ENCODE data around the gene PPP2R2B. TPM values are rescaled to one million over a fixed set of nuclear protein-coding genes. Genes with fewer than 3 reads are reported as not detected.

Gene PPP2R2B
- total RNA-seq, 1 experiment from 2014 or later = 9.1 TPM

- Histone ChIP-seq H3K36me3 (no peaks in the 10 kb centered on the region), H3K27me3 (no peaks in the 10 kb centered on the region), H3K9me3 (no peaks in the 10 kb centered on the region), H3K4me3 (no peak overlapping the region)
- no peak for DNase-seq
Observed at GRCh38 chr5:146891511-146891910, 13.0 kb upstream of the PPP2R2B start.

GRCh38 chr5:146890731-146891440 is 12.3 kb upstream of the PPP2R2B start:
- no peak for DNase-seq
- H3K27me3 ChIP-seq = no peaks in the 10 kb centered on the region
- H3K4me3 ChIP-seq = no peak overlapping the region
- H3K9me3 ChIP-seq = no peaks in the 10 kb centered on the region
- H3K36me3 ChIP-seq = no peaks in the 10 kb centered on the region

- no peaks in the 10 kb centered on the region for H3K36me3 ChIP-seq
- H3K4me3 ChIP-seq = no peak overlapping the region
- no peaks in the 10 kb centered on the region for H3K9me3 ChIP-seq
- no peak for DNase-seq
- H3K27me3 ChIP-seq = no peaks in the 10 kb centered on the region
Observed at GRCh38 chr5:146890066-146890465, 11.5 kb upstream of the PPP2R2B start.

GRCh38 chr5:146889169-146889568 is 10.6 kb upstream of the PPP2R2B start:
- Histone ChIP-seq H3K27me3 (peaks cover 3% of the 10 kb centered on the region; the same call in 1 of the 2 replicates), H3K36me3 (no peaks in the 10 kb centered on the region), H3K9me3 (no peaks in the 10 kb centered on the region), H3K4me3 (no peak overlapping the region)
- no peak for DNase-seq

- Histone ChIP-seq H3K36me3 (no peaks in the 10 kb centered on the region), H3K9me3 (no peaks in the 10 kb centered on the region), H3K27me3 (peaks cover 3% of the 10 kb centered on the region; the same call in 1 of the 2 replicates), H3K4me3 (no peak overlapping the region)
- DNase-seq = no peak
Observed at GRCh38 chr5:146888351-146888978, 9.9 kb upstream of the PPP2R2B start.

- Histone ChIP-seq H3K4me3 (no peak overlapping the region), H3K9me3 (no peaks in the 10 kb centered on the region), H3K27me3 (peaks cover 15% of the 10 kb centered on the region), H3K36me3 (no peaks in the 10 kb centered on the region)
- DNase-seq = no peak
Observed at GRCh38 chr5:146884066-146884626, 5.6 kb upstream of the PPP2R2B start.

GRCh38 chr5:146883511-146883910 is 5.0 kb upstream of the PPP2R2B start:
- H3K36me3 ChIP-seq = no peaks in the 10 kb centered on the region
- no peak overlapping the region for H3K4me3 ChIP-seq
- DNase-seq = no peak
- H3K9me3 ChIP-seq = no peaks in the 10 kb centered on the region
- H3K27me3 ChIP-seq = peaks cover 19% of the 10 kb centered on the region

GRCh38 chr5:146880966-146881365 is 2.4 kb upstream of the PPP2R2B start:
- Histone ChIP-seq H3K36me3 (no peaks in the 10 kb centered on the region), H3K27me3 (peaks cover 20% of the 10 kb centered on the region), H3K4me3 (no peak overlapping the region), H3K9me3 (no peaks in the 10 kb centered on the region)
- no peak for DNase-seq

GRCh38 chr5:146877783-146878475 is 628 bp downstream of the PPP2R2B start:
- peak; percentile 43 for DNase-seq

GRCh38 chr5:146877178-146877681 is 1.3 kb downstream of the PPP2R2B start:
- no peaks in the 10 kb centered on the region for H3K36me3 ChIP-seq
- H3K9me3 ChIP-seq = no peaks in the 10 kb centered on the region
- H3K27me3 ChIP-seq = peaks cover 31% of the 10 kb centered on the region
- DNase-seq = no peak
- H3K4me3 ChIP-seq = peak overlapping the region; percentile 54

More at GRCh38 chr5:146877783-146878475, 628 bp downstream of the PPP2R2B start:
- Histone ChIP-seq H3K27me3 (peaks cover 28% of the 10 kb centered on the region), H3K36me3 (no peaks in the 10 kb centered on the region), H3K4me3 (peak overlapping the region; percentile 54), H3K9me3 (no peaks in the 10 kb centered on the region)

- Histone ChIP-seq H3K36me3 (no peaks in the 10 kb centered on the region), H3K9me3 (no peaks in the 10 kb centered on the region)
- DNase-seq = no peak
Observed at GRCh38 chr5:146873186-146873917, 5.2 kb downstream of the PPP2R2B start.

GRCh38 chr5:146872188-146872587 is 6.4 kb downstream of the PPP2R2B start:
- no peak overlapping the region for H3K4me3 ChIP-seq
- no peak for DNase-seq
- H3K27me3 ChIP-seq = peaks cover 15% of the 10 kb centered on the region
- no peaks in the 10 kb centered on the region for H3K9me3 ChIP-seq
- H3K36me3 ChIP-seq = no peaks in the 10 kb centered on the region

More at GRCh38 chr5:146873186-146873917, 5.2 kb downstream of the PPP2R2B start:
- no peak overlapping the region for H3K4me3 ChIP-seq
- peaks cover 15% of the 10 kb centered on the region for H3K27me3 ChIP-seq

GRCh38 chr5:146867996-146868708 is 10.4 kb downstream of the PPP2R2B start:
- 0 out of 2 replicates have a peak, but pooled peaks cover 3% of the 10 kb centered on the region for H3K27me3 ChIP-seq
- no peaks in the 10 kb centered on the region for H3K36me3 ChIP-seq
- no peak overlapping the region for H3K4me3 ChIP-seq
- DNase-seq = peak; percentile 94
- no peaks in the 10 kb centered on the region for H3K9me3 ChIP-seq

- H3K27me3 ChIP-seq = no peaks in the 10 kb centered on the region
- H3K9me3 ChIP-seq = no peaks in the 10 kb centered on the region
Observed at GRCh38 chr5:146866263-146866662, 12.3 kb downstream of the PPP2R2B start.

GRCh38 chr5:146862641-146863040 is 15.9 kb downstream of the PPP2R2B start:
- no peaks in the 10 kb centered on the region for H3K27me3 ChIP-seq
- no peak overlapping the region for H3K4me3 ChIP-seq
- no peaks in the 10 kb centered on the region for H3K36me3 ChIP-seq
- H3K9me3 ChIP-seq = no peaks in the 10 kb centered on the region
- DNase-seq = no peak

More at GRCh38 chr5:146866263-146866662, 12.3 kb downstream of the PPP2R2B start:
- Histone ChIP-seq H3K36me3 (no peaks in the 10 kb centered on the region), H3K4me3 (no peak overlapping the region)
- DNase-seq = no peak

Measured in MG63 (cell line).